ENCODE measurements around the gene PARN.

The PARN gene

DNA sequence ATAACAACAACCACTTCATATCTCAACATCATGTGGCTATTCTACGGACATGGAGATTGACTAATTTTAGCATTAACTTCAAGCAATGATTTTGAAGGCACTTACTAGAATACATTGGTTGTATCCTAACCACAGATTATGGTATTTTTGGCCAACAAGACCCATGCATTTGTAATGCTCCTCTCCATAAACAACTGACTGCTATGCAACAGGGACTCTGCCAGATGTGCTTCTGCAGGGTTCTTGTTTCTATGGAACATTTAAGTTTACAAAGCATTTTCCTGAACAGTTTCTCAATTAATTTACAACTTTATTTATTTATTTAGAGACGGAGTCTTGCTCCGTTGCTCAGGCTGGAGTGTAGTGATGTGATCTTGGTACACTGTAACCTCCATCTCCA lies 178.0 kb downstream of the PARN start:
- H3K36me3 ChIP-seq, result no peaks in the 10 kb centered on the region
- H3K9me3 ChIP-seq (ENCODE audit: severe bottlenecking), result no peaks in the 10 kb centered on the region
- TF ChIP-seq CTCF (IDR thresholded peaks at IDR 0.05; ENCODE audit: low read depth, low read length), result no peak
- H3K27ac ChIP-seq, result no peak overlapping the region
- no peaks in the 10 kb centered on the region for H3K27me3 ChIP-seq (ENCODE audit: insufficient read depth, low read depth, severe bottlenecking)
- no peak overlapping the region for H3K4me3 ChIP-seq (ENCODE audit: low read depth, low read length)
- no peak for DNase-seq

- no peak overlapping the region for H3K27ac ChIP-seq
- no peaks in the 10 kb centered on the region for H3K27me3 ChIP-seq (ENCODE audit: insufficient read depth, low read depth, severe bottlenecking)
- no peak for TF ChIP-seq CTCF (IDR thresholded peaks at IDR 0.05; ENCODE audit: low read depth, low read length)
- no peak for DNase-seq
- H3K4me3 ChIP-seq (ENCODE audit: low read depth, low read length), result no peak overlapping the region
- no peaks in the 10 kb centered on the region for H3K9me3 ChIP-seq (ENCODE audit: severe bottlenecking)
- no peaks in the 10 kb centered on the region for H3K36me3 ChIP-seq
These were observed 179.2 kb downstream of the PARN start for GRCh38 chr16:14450846-14451245.

DNA sequence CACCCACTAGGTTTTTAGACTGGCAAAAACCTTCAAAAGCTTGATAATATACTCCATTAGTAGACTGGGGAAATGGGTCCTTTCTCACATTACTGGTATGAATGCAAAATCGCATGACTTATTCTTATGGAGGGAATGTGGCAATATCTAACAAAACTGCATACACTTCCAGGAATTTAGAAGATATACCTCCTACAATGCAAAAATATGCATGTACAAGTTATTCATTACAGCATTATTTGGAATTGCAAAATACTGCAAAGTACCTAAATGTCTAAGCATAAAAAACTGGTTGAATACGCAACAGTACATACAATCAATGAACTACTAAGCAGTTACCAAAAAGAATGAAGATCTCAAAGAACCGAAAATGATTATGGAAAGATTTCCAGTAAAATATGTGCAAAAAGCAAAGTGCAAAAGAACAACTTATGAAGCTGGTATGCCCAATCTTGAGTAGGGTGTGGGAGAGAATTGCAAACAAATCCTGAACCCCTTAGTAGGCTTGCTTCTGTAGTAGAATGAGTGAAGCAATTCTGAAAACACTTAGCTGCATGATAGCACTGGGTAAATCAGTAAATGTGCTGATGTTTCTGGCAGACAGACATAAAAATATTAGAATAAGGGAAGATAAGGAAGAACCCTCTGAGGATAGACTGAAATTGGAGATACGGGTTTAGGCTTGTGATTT lies 180.1 kb downstream of the PARN start:
- no peak for DNase-seq
- no peak overlapping the region for H3K4me3 ChIP-seq (ENCODE audit: low read depth, low read length)
- no peaks in the 10 kb centered on the region for H3K36me3 ChIP-seq
- H3K9me3 ChIP-seq (ENCODE audit: severe bottlenecking), result no peaks in the 10 kb centered on the region
- TF ChIP-seq CTCF (IDR thresholded peaks at IDR 0.05; ENCODE audit: low read depth, low read length), result no peak
- H3K27me3 ChIP-seq (ENCODE audit: insufficient read depth, low read depth, severe bottlenecking), result no peaks in the 10 kb centered on the region
- no peak overlapping the region for H3K27ac ChIP-seq

DNA sequence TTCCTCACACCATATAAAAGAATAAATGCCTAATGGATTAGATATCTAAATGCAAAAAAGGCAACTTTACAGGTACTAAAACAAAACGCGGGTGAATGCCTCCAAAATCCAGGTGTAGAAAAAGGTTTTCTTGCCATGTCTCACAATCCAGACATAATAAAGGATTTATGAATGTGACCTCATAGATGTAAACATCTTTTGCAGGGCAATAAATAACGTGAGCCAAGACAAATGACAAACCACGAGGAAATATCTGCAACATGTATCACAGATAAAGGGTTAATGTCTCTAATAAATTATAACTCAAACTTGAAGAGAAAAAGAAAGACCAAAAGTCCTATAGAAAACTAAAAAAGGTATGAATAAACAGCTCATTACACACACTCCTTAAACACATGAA lies 180.7 kb downstream of the PARN start:
- no peak for DNase-seq

GRCh38 chr16:14448879-14449278 lies 181.2 kb downstream of the PARN start:
- H3K27me3 ChIP-seq (ENCODE audit: insufficient read depth, low read depth, severe bottlenecking), result no peaks in the 10 kb centered on the region
- H3K27ac ChIP-seq, result no peak overlapping the region
- H3K4me3 ChIP-seq (ENCODE audit: low read depth, low read length), result no peak overlapping the region
- TF ChIP-seq CTCF (IDR thresholded peaks at IDR 0.05; ENCODE audit: low read depth, low read length), result no peak
- DNase-seq, result no peak
- H3K9me3 ChIP-seq (ENCODE audit: severe bottlenecking), result no peaks in the 10 kb centered on the region
- H3K36me3 ChIP-seq, result no peaks in the 10 kb centered on the region

More for the DNA sequence above, 180.7 kb downstream of the PARN start:
- H3K9me3 ChIP-seq (ENCODE audit: severe bottlenecking), result no peaks in the 10 kb centered on the region
- no peaks in the 10 kb centered on the region for H3K36me3 ChIP-seq
- H3K27me3 ChIP-seq (ENCODE audit: insufficient read depth, low read depth, severe bottlenecking), result no peaks in the 10 kb centered on the region
- no peak for TF ChIP-seq CTCF (IDR thresholded peaks at IDR 0.05; ENCODE audit: low read depth, low read length)
- no peak overlapping the region for H3K4me3 ChIP-seq (ENCODE audit: low read depth, low read length)
- no peak overlapping the region for H3K27ac ChIP-seq

- Histone ChIP-seq H3K27me3 (ENCODE audit: insufficient read depth, low read depth, severe bottlenecking) (no peaks in the 10 kb centered on the region), H3K27ac (no peak overlapping the region), H3K4me3 (ENCODE audit: low read depth, low read length) (no peak overlapping the region), H3K9me3 (ENCODE audit: severe bottlenecking) (no peaks in the 10 kb centered on the region), H3K36me3 (no peaks in the 10 kb centered on the region)
- DNase-seq, result no peak
- TF ChIP-seq CTCF (IDR thresholded peaks at IDR 0.05; ENCODE audit: low read depth, low read length), result no peak
These were observed 182.3 kb downstream of the PARN start for GRCh38 chr16:14447783-14448182.
